Vagina (tissue), 2 donors: ENCODE results near the gene TMEM43. TPM values are rescaled to one million over a fixed set of nuclear protein-coding genes. Genes with fewer than 3 reads are reported as not detected.

Experiments used
- DNase-seq, 2 donors: peaks; one replicate each; pipeline ENCODE4 v3.0.0-alpha.2; 2017; ENCODE audit errors: extremely low spot score in 2 of 2
- H3K27ac ChIP-seq: fragments of 200-600 bp; sonication (generic); one replicate; pipeline ENCODE4 v1.5.1; 2019
- H3K27me3 ChIP-seq: fragments of 200-600 bp; sonication (generic); one replicate; pipeline ENCODE4 v1.5.1; 2019
- H3K36me3 ChIP-seq, 2 donors: fragments of 200-600 bp; sonication (generic); one replicate each; pipeline ENCODE4 v1.5.1; 2017 to 2019
- H3K4me1 ChIP-seq: fragments of 200-600 bp; sonication (generic); one replicate; pipeline ENCODE4 v1.5.1; 2019
- H3K4me3 ChIP-seq, 2 donors: fragments of 200-600 bp; sonication (generic); 1 replicate in 1 of 2; 2 replicates in 1 of 2; pipeline ENCODE4 v1.5.1; 2016 to 2019
- H3K9me3 ChIP-seq: fragments of 200-600 bp; sonication (generic); one replicate; pipeline ENCODE4 v1.5.1; 2019
- POLR2A ChIP-seq, 2 donors: fragments of 450-650 bp; IDR thresholded peaks; one replicate each; pipeline ENCODE4 v1.6.1; 2017; ENCODE audit warnings: antibody characterized with exemption in 2 of 2, mild to moderate bottlenecking in 2 of 2, moderate library complexity in 2 of 2
- POLR2AphosphoS5 ChIP-seq, 2 donors: sonication (generic); formaldehyde crosslinking; IDR thresholded peaks; one replicate each; pipeline ENCODE4 v1.9.0; 2017; ENCODE audit warnings: antibody characterized with exemption in 2 of 2, mild to moderate bottlenecking in 2 of 2, low read depth in 1 of 2; ENCODE audit not compliant: insufficient read depth in 1 of 2
- intact Hi-C: fragments of 100-400 bp; cut with DNase I; formaldehyde crosslinking; loops from one replicate; pipeline ENCODE4 v1.15.1; 2023
- total RNA-seq: library from RNA; depleted of rRNA; stranded (reverse); fragments of >200 nt; gene quantifications from one replicate; pipeline ENCODE4 v1.2.3, GENCODE V29; 2016
- TF ChIP-seq, protein P1 (sequence below), 3 experiments: fragments of 450-650 bp in 2 of 3; fragments of 200-600 bp in 1 of 3; sonication (generic) in 1 of 3; IDR thresholded peaks; one replicate each; pipeline ENCODE4 v1.5.1; 2017 to 2019; ENCODE audit warnings: antibody characterized with exemption in 3 of 3, mild to moderate bottlenecking in 2 of 3, moderate library complexity in 2 of 3

Gene TMEM43
- total RNA-seq, 1 donor from 2014 or later: 118 TPM

GRCh38 chr3:14188041-14188754 lies 63.3 kb downstream of the TMEM43 start:
- Histone ChIP-seq H3K9me3 (no peaks in the 10 kb centered on the region), H3K4me3 (no peak overlapping the region), H3K27me3 (no peaks in the 10 kb centered on the region), H3K36me3 (peaks cover 0 to 35% of the 10 kb centered on the region in 2 donors), H3K27ac (no peak overlapping the region), H3K4me1 (no peaks in the 10 kb centered on the region)
- intact Hi-C loops: no loop called here
- DNase-seq: no peak
- TF ChIP-seq POLR2AphosphoS5 (IDR thresholded peaks at IDR 0.05; ENCODE audit: insufficient read depth in 1 of 2, low read depth in 1 of 2) (no peak), POLR2A (IDR thresholded peaks at IDR 0.05) (no peak)
- TF ChIP-seq, protein P1, sequence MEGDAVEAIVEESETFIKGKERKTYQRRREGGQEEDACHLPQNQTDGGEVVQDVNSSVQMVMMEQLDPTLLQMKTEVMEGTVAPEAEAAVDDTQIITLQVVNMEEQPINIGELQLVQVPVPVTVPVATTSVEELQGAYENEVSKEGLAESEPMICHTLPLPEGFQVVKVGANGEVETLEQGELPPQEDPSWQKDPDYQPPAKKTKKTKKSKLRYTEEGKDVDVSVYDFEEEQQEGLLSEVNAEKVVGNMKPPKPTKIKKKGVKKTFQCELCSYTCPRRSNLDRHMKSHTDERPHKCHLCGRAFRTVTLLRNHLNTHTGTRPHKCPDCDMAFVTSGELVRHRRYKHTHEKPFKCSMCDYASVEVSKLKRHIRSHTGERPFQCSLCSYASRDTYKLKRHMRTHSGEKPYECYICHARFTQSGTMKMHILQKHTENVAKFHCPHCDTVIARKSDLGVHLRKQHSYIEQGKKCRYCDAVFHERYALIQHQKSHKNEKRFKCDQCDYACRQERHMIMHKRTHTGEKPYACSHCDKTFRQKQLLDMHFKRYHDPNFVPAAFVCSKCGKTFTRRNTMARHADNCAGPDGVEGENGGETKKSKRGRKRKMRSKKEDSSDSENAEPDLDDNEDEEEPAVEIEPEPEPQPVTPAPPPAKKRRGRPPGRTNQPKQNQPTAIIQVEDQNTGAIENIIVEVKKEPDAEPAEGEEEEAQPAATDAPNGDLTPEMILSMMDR (IDR thresholded peaks at IDR 0.05): no peak

Other genes starting within 250 kb of the TMEM43 start
- gene WNT7A, start 245.0 kb upstream of the TMEM43 start, total RNA-seq: not detected
- 10.6 TPM for gene CHCHD4, start 182 bp upstream of the TMEM43 start, total RNA-seq
- gene XPC, start 53.5 kb downstream of the TMEM43 start, total RNA-seq: 33.6 TPM
- gene LSM3, start 53.8 kb downstream of the TMEM43 start, total RNA-seq: 6.4 TPM